GM12864 (cell line): ENCODE data around the gene ARL16.

Experiments
- DNase-seq: peaks from one replicate; pipeline ENCODE4 v3.0.0-alpha.2; 2011; ENCODE audit warnings: low read depth
- H3K4me3 ChIP-seq: 2 replicates; pipeline ENCODE4 v1.5.1; 2011; ENCODE audit warnings: mild to moderate bottlenecking, low read depth, low read length, control low read depth
- TF ChIP-seq, protein P1 (sequence below): IDR thresholded peaks from 2 replicates; pipeline ENCODE4 v1.5.1; 2011; ENCODE audit warnings: low read depth, mild to moderate bottlenecking, moderate library complexity, low read length, control low read depth, inconsistent platforms; ENCODE audit errors: missing control alignments

Gene ARL16

DNA sequence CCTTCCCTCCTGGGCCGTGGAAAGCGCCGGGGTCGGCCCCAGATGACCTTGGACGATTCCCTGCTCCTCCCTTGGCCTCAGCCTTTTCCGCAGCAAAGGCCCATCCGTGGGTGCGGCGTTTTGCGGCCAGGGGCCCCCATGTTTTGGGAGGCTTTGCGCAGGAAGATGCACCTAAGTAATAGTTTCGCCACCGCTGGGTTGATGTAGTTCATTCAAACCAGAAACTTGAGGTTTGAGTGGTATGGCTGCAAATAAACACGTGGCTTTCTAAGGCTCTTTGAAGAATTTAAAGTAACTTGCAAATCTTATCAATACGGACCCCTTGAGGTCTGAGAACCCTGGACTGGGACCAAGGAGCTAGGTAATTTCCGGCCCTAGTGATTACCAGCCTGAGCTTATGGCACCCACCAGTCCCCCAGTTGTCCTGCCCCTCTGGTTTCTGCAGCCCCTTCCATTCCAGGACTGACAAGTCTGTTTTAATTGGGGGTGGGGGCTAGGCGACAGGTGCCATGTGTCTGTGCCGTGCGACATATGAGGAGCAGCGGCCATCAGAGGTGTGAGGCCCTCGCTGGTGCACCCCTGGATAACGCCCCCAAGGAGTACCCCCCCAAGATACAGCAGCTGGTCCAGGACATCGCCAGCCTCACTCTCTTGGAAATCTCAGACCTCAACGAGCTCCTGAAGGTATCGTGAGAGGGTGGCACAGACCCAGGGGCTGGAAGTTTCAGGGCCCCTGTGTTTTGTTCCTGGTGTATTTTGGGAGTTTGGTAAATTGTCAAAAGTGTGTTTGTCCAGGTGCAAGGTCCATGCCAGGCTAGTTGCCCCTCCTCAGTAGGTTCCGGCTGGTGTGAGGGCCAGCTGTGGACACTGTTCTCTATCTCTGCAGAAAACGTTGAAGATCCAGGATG is 20.4 kb upstream of the ARL16 start:
- TF ChIP-seq, protein P1, sequence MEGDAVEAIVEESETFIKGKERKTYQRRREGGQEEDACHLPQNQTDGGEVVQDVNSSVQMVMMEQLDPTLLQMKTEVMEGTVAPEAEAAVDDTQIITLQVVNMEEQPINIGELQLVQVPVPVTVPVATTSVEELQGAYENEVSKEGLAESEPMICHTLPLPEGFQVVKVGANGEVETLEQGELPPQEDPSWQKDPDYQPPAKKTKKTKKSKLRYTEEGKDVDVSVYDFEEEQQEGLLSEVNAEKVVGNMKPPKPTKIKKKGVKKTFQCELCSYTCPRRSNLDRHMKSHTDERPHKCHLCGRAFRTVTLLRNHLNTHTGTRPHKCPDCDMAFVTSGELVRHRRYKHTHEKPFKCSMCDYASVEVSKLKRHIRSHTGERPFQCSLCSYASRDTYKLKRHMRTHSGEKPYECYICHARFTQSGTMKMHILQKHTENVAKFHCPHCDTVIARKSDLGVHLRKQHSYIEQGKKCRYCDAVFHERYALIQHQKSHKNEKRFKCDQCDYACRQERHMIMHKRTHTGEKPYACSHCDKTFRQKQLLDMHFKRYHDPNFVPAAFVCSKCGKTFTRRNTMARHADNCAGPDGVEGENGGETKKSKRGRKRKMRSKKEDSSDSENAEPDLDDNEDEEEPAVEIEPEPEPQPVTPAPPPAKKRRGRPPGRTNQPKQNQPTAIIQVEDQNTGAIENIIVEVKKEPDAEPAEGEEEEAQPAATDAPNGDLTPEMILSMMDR, result no peak
- peak overlapping the region; percentile 81 for H3K4me3 ChIP-seq
- no peak for DNase-seq

GRCh38 chr17:81702934-81703746 is 19.5 kb upstream of the ARL16 start, which contains the start of gene MRPL12:
Gene MRPL12, plus strand, starts transcription at chr17:81703367. Its CDS starts 135 bp downstream, at chr17:81703502.
- DNase-seq, result peak; percentile 76
- H3K4me3 ChIP-seq, result peak within 1 kb of the TSS; percentile 81
- TF ChIP-seq, protein P1, result no peak

DNA sequence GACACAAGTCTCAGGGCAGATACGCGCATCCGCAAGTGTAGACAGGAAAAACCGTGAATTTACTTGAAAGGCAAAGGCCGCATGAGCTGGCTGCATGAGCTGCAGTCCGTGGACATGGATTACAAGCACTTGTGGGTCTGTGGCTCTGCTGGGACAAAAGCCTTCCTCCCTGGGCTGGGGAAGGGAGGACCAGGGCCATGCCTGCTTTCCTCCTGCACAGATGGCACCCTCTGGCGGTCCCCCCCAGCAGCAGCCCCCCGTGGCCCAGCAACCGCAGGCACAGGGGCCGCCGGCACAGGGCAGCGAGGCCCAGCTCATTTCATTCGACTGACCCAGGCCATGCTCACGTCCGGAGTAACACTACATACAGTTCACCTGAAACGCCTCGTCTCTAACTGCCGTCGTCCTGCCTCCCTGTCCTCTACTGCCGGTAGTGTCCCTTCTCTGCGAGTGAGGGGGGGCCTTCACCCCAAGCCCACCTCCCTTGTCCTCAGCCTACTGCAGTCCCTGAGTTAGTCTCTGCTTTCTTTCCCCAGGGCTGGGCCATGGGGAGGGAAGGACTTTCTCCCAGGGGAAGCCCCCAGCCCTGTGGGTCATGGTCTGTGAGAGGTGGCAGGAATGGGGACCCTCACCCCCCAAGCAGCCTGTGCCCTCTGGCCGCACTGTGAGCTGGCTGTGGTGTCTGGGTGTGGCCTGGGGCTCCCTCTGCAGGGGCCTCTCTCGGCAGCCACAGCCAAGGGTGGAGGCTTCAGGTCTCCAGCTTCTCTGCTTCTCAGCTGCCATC is 17.9 kb upstream of the ARL16 start:
- H3K4me3 ChIP-seq, result peak overlapping the region; percentile 81
- no peak for DNase-seq
- TF ChIP-seq, protein P1, result no peak

GRCh38 chr17:81700353-81701287 is 17.0 kb upstream of the ARL16 start:
- no peak overlapping the region for H3K4me3 ChIP-seq
- TF ChIP-seq, protein P1, result no peak
- DNase-seq, result no peak

DNA sequence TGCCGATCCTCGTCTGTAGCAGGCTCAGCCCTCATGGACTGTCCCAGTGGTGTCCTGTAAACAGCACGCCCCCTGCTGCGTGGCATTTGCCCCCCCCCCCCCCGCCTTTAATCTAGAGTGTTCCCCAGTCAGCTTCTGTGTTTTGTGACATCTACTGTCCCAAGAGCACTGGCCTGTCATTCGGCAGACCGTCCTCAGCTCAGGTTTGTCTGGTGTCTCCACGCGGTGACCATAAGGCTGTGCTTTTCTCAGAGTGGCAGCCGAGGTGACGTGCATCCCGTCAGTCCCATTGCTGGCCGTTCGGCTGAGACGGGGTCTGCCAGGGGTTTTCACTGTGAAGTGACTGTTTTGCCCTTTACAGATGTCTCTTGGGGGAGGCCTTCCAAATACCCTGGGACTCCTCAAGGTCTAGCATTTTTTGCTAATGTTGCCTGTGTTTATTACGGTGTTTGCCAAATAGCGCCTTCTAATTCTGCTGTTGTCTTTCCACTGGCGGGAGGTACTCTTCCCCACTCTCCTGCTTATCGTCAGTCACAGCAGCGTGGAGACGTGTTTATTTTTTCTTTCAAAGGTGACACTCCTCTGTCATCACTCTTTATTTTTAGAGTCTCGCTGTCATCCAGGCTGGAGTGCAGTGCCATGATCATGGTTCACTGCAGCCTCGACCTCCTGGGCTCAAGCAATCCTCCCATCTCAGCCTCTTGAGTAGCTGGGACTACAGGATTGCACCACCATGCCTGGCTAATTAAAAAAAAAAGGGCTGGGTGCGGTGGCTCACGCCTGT is 13.9 kb upstream of the ARL16 start:
- TF ChIP-seq, protein P1, result no peak
- H3K4me3 ChIP-seq, result no peak overlapping the region
- DNase-seq, result no peak
